ENCODE results near the gene TENM3. TPM values are rescaled to one million over a fixed set of nuclear protein-coding genes. Genes with fewer than 3 reads are reported as not detected.

The TENM3 gene
- total RNA-seq, 4 donors from 2014 or later = 0.18 to 9.4 (median 1.5) TPM

GRCh38 chr4:182213004-182213403 lies 30.2 kb upstream of the TENM3 start:
- Histone ChIP-seq H3K27me3 (no peaks in the 10 kb centered on the region), H3K4me3 (no peak overlapping the region), H3K27ac (no peak overlapping the region), H3K36me3 (no peaks in the 10 kb centered on the region), H3K9me3 (no peaks in the 10 kb centered on the region), H3K4me1 (no peaks in the 10 kb centered on the region)
- TF ChIP-seq POLR2A (IDR thresholded peaks at IDR 0.05) = no peak
- TF ChIP-seq, protein P1, sequence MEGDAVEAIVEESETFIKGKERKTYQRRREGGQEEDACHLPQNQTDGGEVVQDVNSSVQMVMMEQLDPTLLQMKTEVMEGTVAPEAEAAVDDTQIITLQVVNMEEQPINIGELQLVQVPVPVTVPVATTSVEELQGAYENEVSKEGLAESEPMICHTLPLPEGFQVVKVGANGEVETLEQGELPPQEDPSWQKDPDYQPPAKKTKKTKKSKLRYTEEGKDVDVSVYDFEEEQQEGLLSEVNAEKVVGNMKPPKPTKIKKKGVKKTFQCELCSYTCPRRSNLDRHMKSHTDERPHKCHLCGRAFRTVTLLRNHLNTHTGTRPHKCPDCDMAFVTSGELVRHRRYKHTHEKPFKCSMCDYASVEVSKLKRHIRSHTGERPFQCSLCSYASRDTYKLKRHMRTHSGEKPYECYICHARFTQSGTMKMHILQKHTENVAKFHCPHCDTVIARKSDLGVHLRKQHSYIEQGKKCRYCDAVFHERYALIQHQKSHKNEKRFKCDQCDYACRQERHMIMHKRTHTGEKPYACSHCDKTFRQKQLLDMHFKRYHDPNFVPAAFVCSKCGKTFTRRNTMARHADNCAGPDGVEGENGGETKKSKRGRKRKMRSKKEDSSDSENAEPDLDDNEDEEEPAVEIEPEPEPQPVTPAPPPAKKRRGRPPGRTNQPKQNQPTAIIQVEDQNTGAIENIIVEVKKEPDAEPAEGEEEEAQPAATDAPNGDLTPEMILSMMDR (IDR thresholded peaks at IDR 0.05) = no peak
- DNase-seq = no peak

GRCh38 chr4:182215148-182215547 lies 28.1 kb upstream of the TENM3 start:
- no peak for DNase-seq
- no peak for TF ChIP-seq POLR2A (IDR thresholded peaks at IDR 0.05)
- TF ChIP-seq, protein P1 (IDR thresholded peaks at IDR 0.05) = no peak
- H3K27ac ChIP-seq = no peak overlapping the region
- H3K4me1 ChIP-seq = no peaks in the 10 kb centered on the region
- no peaks in the 10 kb centered on the region for H3K27me3 ChIP-seq
- H3K9me3 ChIP-seq = no peaks in the 10 kb centered on the region
- H3K4me3 ChIP-seq = no peak overlapping the region
- no peaks in the 10 kb centered on the region for H3K36me3 ChIP-seq

- Histone ChIP-seq H3K4me3 (no peak overlapping the region), H3K9me3 (no peaks in the 10 kb centered on the region), H3K27ac (no peak overlapping the region), H3K4me1 (no peaks in the 10 kb centered on the region), H3K27me3 (no peaks in the 10 kb centered on the region), H3K36me3 (no peaks in the 10 kb centered on the region)
- TF ChIP-seq, protein P1 (IDR thresholded peaks at IDR 0.05) = no peak
- no peak for TF ChIP-seq POLR2A (IDR thresholded peaks at IDR 0.05)
- DNase-seq = no peak
Observed at GRCh38 chr4:182216005-182216404, 27.2 kb upstream of the TENM3 start.

- Histone ChIP-seq H3K36me3 (no peaks in the 10 kb centered on the region), H3K4me3 (no peak overlapping the region), H3K4me1 (no peaks in the 10 kb centered on the region), H3K27me3 (no peaks in the 10 kb centered on the region), H3K27ac (no peak overlapping the region), H3K9me3 (no peaks in the 10 kb centered on the region)
- DNase-seq = no peak
- TF ChIP-seq POLR2A (IDR thresholded peaks at IDR 0.05) = no peak
- TF ChIP-seq, protein P1 (IDR thresholded peaks at IDR 0.05) = no peak
Observed at GRCh38 chr4:182219411-182220056, 23.7 kb upstream of the TENM3 start.

DNA sequence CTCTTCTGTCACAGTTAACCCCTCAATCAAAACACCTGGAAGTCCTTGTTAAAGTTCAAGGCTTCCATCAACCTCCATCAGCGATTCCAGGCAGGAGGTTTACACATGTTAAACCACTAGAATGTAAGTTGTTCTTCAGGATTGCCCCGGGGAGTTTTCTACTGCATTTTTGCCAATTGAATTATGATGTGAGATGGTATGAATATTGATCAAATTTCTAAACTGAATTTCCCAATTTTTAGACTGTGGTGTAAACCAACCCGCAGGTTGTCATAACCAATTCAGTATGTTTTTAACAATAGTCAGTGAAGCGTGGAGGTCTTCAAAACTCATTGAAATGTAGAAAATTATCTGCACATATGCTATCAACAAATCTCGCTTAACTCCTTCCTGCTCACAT lies 21.2 kb upstream of the TENM3 start:
- H3K27ac ChIP-seq = no peak overlapping the region
- no peaks in the 10 kb centered on the region for H3K36me3 ChIP-seq
- H3K4me3 ChIP-seq = no peak overlapping the region
- no peak for DNase-seq
- no peaks in the 10 kb centered on the region for H3K4me1 ChIP-seq
- H3K9me3 ChIP-seq = no peaks in the 10 kb centered on the region
- no peaks in the 10 kb centered on the region for H3K27me3 ChIP-seq
- TF ChIP-seq, protein P1 (IDR thresholded peaks at IDR 0.05) = no peak

GRCh38 chr4:182222766-182223165 lies 20.4 kb upstream of the TENM3 start:
- H3K4me3 ChIP-seq = no peak overlapping the region
- no peak overlapping the region for H3K27ac ChIP-seq
- DNase-seq = no peak
- H3K27me3 ChIP-seq = no peaks in the 10 kb centered on the region
- no peaks in the 10 kb centered on the region for H3K4me1 ChIP-seq
- TF ChIP-seq, protein P1 (IDR thresholded peaks at IDR 0.05) = no peak
- TF ChIP-seq POLR2A (IDR thresholded peaks at IDR 0.05) = no peak
- no peaks in the 10 kb centered on the region for H3K9me3 ChIP-seq
- H3K36me3 ChIP-seq = no peaks in the 10 kb centered on the region

All from Peyer's patch (tissue), 4 donors.